HepG2 (cell line): Measurements from ENCODE around the gene LARP1. TPM values are rescaled to one million over a fixed set of nuclear protein-coding genes. Genes with fewer than 3 reads are reported as not detected.
A peak's percentile ranks its signal among the peaks of the same experiment; 100 is the strongest.

Experiments
- CAMTA2 ChIP-seq: sonication (generic); formaldehyde crosslinking; IDR thresholded peaks from 2 replicates; pipeline ENCODE4 v1.4.0; 2020; ENCODE audit warnings: mild to moderate bottlenecking, missing genetic modification reagents, borderline replicate concordance
- CEBPZ ChIP-seq: IDR thresholded peaks from 2 replicates; pipeline ENCODE4 v1.6.1; 2012; ENCODE audit warnings: low read length, improper control_type of control experiment
- EZH2 ChIP-seq: conservative IDR thresholded peaks from 2 replicates; pipeline ENCODE4 v1.6.1; 2012; ENCODE audit warnings: mild to moderate bottlenecking, low read depth, low read length, moderate library complexity
- HIVEP1 ChIP-seq: sonication (generic); formaldehyde crosslinking; IDR thresholded peaks from 2 replicates; pipeline ENCODE4 v1.4.0; 2020; ENCODE audit warnings: mild to moderate bottlenecking, missing genetic modification reagents
- KDM4B ChIP-seq: sonication (generic); formaldehyde crosslinking; IDR thresholded peaks from 2 replicates; pipeline ENCODE4 v1.4.0; 2020; ENCODE audit warnings: missing genetic modification reagents
- MED1 ChIP-seq: sonication (generic); formaldehyde crosslinking; IDR thresholded peaks from 2 replicates; pipeline ENCODE4 v1.4.0; 2020; ENCODE audit warnings: missing genetic modification reagents
- NR0B2 ChIP-seq: sonication (generic); formaldehyde crosslinking; IDR thresholded peaks from 2 replicates; pipeline ENCODE4 v1.4.0; 2020; ENCODE audit warnings: mild to moderate bottlenecking, missing genetic modification reagents
- POLR2A ChIP-seq, 2 experiments: IDR thresholded peaks; 2 replicates each; pipeline ENCODE4 v1.6.1; 2011; ENCODE audit warnings: low read depth in 2 of 2, low read length in 2 of 2, mild to moderate bottlenecking in 1 of 2, moderate library complexity in 1 of 2; ENCODE audit not compliant: insufficient read depth in 1 of 2
- RXRA ChIP-seq: sonication (generic); formaldehyde crosslinking; IDR thresholded peaks from 2 replicates; pipeline ENCODE4 v1.5.1; 2020; ENCODE audit warnings: missing genetic modification reagents
- SOX6 ChIP-seq, 2 experiments: fragments of 450-650 bp in 1 of 2; sonication (generic) in 1 of 2; formaldehyde crosslinking in 1 of 2; IDR thresholded peaks; 2 replicates each; pipeline versions ENCODE4 v1.4.0 to v1.6.1; 2017 to 2020; ENCODE audit warnings: antibody characterized with exemption in 1 of 2, mild to moderate bottlenecking in 1 of 2, missing genetic modification reagents in 1 of 2
- STAG1 ChIP-seq: sonication (generic); formaldehyde crosslinking; IDR thresholded peaks from 2 replicates; pipeline ENCODE4 v1.4.0; 2020; ENCODE audit warnings: missing genetic modification reagents
- UBTF ChIP-seq: sonication (generic); formaldehyde crosslinking; IDR thresholded peaks from 2 replicates; pipeline ENCODE4 v1.4.0; 2020; ENCODE audit warnings: mild to moderate bottlenecking, missing genetic modification reagents
- ZBTB38 ChIP-seq: sonication (generic); formaldehyde crosslinking; IDR thresholded peaks from 2 replicates; pipeline ENCODE4 v1.5.1; 2020; ENCODE audit warnings: mild to moderate bottlenecking, missing genetic modification reagents
- ZMYM3 ChIP-seq: sonication (generic); formaldehyde crosslinking; IDR thresholded peaks from 2 replicates; pipeline ENCODE4 v1.5.1; 2020; ENCODE audit warnings: mild to moderate bottlenecking, missing genetic modification reagents
- ZNF280B ChIP-seq: sonication (generic); formaldehyde crosslinking; IDR thresholded peaks from 2 replicates; pipeline ENCODE4 v1.5.0; 2020; ENCODE audit warnings: missing genetic modification reagents, mild to moderate bottlenecking, borderline replicate concordance
- ZNF512 ChIP-seq: sonication (generic); formaldehyde crosslinking; IDR thresholded peaks from 2 replicates; pipeline ENCODE4 v1.4.0; 2020; ENCODE audit warnings: mild to moderate bottlenecking, missing genetic modification reagents
- ZNF878 ChIP-seq: sonication (generic); formaldehyde crosslinking; IDR thresholded peaks from 2 replicates; pipeline ENCODE4 v1.8.1; 2023; ENCODE audit warnings: mild to moderate bottlenecking, missing genetic modification reagents, moderate library complexity
- ZSCAN5A ChIP-seq: sonication (generic); formaldehyde crosslinking; IDR thresholded peaks from 2 replicates; pipeline ENCODE4 v1.8.0; 2022; ENCODE audit warnings: mild to moderate bottlenecking, missing genetic modification reagents, borderline replicate concordance
- polyA plus RNA-seq, 8 experiments: library from polyadenylated mRNA; depleted of rRNA in 3 of 8; stranded (reverse) in 7 of 8; unstranded in 1 of 8; fragments of >200 nt; fragmentation: Illumina TruSeq in 4 of 8; extraction: Trizol in 4 of 8; gene quantifications; 2 replicates each; pipeline versions ENCODE4 v1.2.1 to v1.2.3, GENCODE V29; 2011 to 2016; ENCODE audit warnings: low read depth in 4 of 8, missing spikeins in 1 of 8, mixed read lengths in 1 of 8; ENCODE audit not compliant: insufficient read depth in 1 of 8
- total RNA-seq, 5 experiments: library from RNA; depleted of rRNA; stranded (reverse); fragments of >200 nt; fragmentation: Illumina TruSeq; extraction: Trizol; gene quantifications; 2 replicates each; pipeline ENCODE4 v1.2.3, GENCODE V29; 2016; ENCODE audit warnings: low read depth in 1 of 5

Gene LARP1
- total and polyA plus RNA-seq, 2 of the 13 experiments (the other 11 are each of a cell fraction or from before 2014, with no cell fraction given): 45.2 to 61.4 TPM

- TF ChIP-seq ZMYM3 (CRISPR knock-in tag) (peak; percentile 51; the same call in 1 of the 2 replicates), CAMTA2 (no peak), SOX6 (IDR thresholded peaks at IDR 0.05) (no peak), SOX6 (CRISPR knock-in tag; IDR thresholded peaks at IDR 0.05) (peak; percentile 14; the same call in 1 of the 2 replicates), ZSCAN5A (CRISPR knock-in tag) (no peak), NR0B2 (no peak), STAG1 (CRISPR knock-in tag) (no peak), ZBTB38 (0 out of 2 replicates have a peak, but pooled peaks have one; percentile 34), CEBPZ (no peak), KDM4B (CRISPR knock-in tag) (no peak), ZNF878 (CRISPR knock-in tag) (no peak), UBTF (CRISPR knock-in tag) (no peak), RXRA (no peak), HIVEP1 (CRISPR knock-in tag) (no peak), ZNF280B (CRISPR knock-in tag) (no peak), POLR2A (IDR thresholded peaks at IDR 0.05; ENCODE audit: insufficient read depth in 1 of 2, low read depth in 2 of 2, low read length in 2 of 2) (no peak), MED1 (no peak), EZH2 (no peak), ZNF512 (CRISPR knock-in tag) (no peak)
Observed at GRCh38 chr5:154714266-154714986, 40.8 kb upstream of the LARP1 start (continued).
